Kidney epithelial cell (primary cell): Measurements from ENCODE around the gene C17orf78. TPM values are rescaled to one million over a fixed set of nuclear protein-coding genes. Genes with fewer than 3 reads are reported as not detected.
"Not testable (repeated sequence)": the region's sequence is repeated elsewhere in the genome, so short reads cannot be mapped to it uniquely, and the experiment has no call there.

Experiments used
- DNase-seq: peaks from one replicate; pipeline ENCODE4 v3.0.0-alpha.2; 2010; ENCODE audit warnings: low read depth
- H3K27me3 ChIP-seq: 2 replicates; pipeline ENCODE4 v1.6.0; 2011; ENCODE audit warnings: low read length; ENCODE audit not compliant: control insufficient read depth, insufficient read depth
- H3K36me3 ChIP-seq: 2 replicates; pipeline ENCODE4 v1.5.1; 2011; ENCODE audit warnings: low read length; ENCODE audit not compliant: control insufficient read depth, insufficient read depth
- H3K4me3 ChIP-seq: 2 replicates; pipeline ENCODE4 v1.5.1; 2011; ENCODE audit warnings: low read depth, mild to moderate bottlenecking, control low read depth, low read length
- total RNA-seq: library from RNA; depleted of rRNA; stranded (reverse); fragments of >200 nt; gene quantifications from 2 replicates; pipeline ENCODE4 v1.2.3, GENCODE V29; 2015
- TF ChIP-seq, protein P1 (sequence below): IDR thresholded peaks from 2 replicates; pipeline ENCODE4 v1.5.1; 2011; ENCODE audit warnings: mild to moderate bottlenecking, moderate library complexity, low read length, control low read depth, inconsistent platforms; ENCODE audit not compliant: insufficient read depth, poor library complexity, severe bottlenecking

The C17orf78 gene
- total RNA-seq, 1 donor from 2014 or later, result not detected

- TF ChIP-seq, protein P1, sequence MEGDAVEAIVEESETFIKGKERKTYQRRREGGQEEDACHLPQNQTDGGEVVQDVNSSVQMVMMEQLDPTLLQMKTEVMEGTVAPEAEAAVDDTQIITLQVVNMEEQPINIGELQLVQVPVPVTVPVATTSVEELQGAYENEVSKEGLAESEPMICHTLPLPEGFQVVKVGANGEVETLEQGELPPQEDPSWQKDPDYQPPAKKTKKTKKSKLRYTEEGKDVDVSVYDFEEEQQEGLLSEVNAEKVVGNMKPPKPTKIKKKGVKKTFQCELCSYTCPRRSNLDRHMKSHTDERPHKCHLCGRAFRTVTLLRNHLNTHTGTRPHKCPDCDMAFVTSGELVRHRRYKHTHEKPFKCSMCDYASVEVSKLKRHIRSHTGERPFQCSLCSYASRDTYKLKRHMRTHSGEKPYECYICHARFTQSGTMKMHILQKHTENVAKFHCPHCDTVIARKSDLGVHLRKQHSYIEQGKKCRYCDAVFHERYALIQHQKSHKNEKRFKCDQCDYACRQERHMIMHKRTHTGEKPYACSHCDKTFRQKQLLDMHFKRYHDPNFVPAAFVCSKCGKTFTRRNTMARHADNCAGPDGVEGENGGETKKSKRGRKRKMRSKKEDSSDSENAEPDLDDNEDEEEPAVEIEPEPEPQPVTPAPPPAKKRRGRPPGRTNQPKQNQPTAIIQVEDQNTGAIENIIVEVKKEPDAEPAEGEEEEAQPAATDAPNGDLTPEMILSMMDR, result no peak
- no peak overlapping the region for H3K4me3 ChIP-seq
- peak; percentile 45 for DNase-seq
- H3K27me3 ChIP-seq, result no peaks in the 10 kb centered on the region
- H3K36me3 ChIP-seq, result no peaks in the 10 kb centered on the region
Observed at GRCh38 chr17:37392024-37392590, 16.3 kb downstream of the C17orf78 start.

DNA sequence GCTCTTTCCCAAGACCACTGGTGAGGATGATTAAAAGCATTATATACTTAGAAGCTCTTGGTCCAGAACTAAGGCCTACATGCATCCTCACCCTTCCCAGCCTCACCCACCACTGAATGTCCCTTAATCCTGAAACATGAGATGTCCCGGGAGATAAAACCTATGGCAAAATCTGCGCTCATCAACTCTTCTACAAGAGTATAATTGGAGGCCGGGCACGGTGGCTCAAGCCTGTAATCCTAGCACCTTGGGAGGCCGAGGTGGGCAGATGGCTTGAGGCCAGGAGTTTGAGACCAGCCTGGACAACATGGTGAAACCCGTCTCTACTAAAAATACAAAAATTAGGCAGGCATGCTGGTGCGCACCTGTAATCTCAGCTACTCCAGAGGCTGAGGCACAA is 17.6 kb downstream of the C17orf78 start:
- Histone ChIP-seq H3K36me3 (no peaks in the 10 kb centered on the region), H3K27me3 (no peaks in the 10 kb centered on the region), H3K4me3 (no peak overlapping the region)
- no peak for DNase-seq
- TF ChIP-seq, protein P1, result no peak

DNA sequence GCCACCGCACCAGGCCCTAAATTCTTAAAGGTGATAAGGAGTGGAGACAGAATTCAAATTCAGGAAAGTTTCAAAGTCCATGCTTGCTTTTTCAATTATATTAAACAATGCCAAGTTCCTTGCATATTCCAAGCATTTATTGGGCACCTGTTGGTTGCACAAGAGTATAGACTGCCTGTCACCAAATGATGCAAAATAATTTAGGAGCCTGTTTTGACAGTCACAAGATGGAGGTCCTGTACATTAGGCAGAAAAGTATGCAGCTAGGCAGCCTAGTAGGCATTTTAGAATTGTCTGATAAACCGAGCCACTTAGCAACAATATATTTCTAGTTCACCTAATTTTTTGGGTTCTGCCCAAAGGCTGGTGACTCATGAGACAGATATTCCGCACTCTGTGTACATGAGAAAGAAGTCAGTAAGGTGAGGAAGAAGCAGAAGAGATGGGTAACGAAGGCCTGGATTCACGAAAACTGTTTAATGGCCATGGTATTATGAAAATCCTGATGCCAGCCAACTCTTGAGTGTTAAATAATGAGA is 23.5 kb downstream of the C17orf78 start:
- H3K36me3 ChIP-seq, result no peaks in the 10 kb centered on the region
- TF ChIP-seq, protein P1, result no peak
- no peak overlapping the region for H3K4me3 ChIP-seq
- no peak for DNase-seq
- no peaks in the 10 kb centered on the region for H3K27me3 ChIP-seq

GRCh38 chr17:37400505-37400904 is 24.7 kb downstream of the C17orf78 start:
- no peak for DNase-seq
- Histone ChIP-seq H3K36me3 (no peaks in the 10 kb centered on the region), H3K4me3 (no peak overlapping the region), H3K27me3 (no peaks in the 10 kb centered on the region)
- TF ChIP-seq, protein P1, result no peak

DNA sequence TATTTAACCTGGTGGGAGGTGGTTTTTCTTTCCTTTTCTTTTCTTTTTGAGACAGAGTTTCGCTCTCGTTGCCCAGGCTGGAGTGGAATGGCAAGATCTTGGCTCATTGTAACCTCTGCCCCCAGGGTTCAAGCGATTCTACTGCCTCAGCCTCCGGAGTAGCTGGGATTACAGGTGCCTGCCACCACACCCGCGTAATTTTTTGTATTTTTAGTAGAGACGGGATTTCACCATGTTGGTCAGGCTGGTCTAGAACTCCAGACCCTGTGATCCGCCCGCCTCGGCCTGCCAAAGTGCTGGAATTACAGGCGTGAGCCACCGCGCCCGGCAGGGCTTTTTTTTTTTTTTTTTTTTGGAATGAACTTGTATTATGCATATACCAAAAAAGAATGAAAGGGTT is 29.7 kb downstream of the C17orf78 start:
- DNase-seq, H3K27me3 ChIP-seq, H3K36me3 ChIP-seq: not testable (repeated sequence)
- peak overlapping the region; percentile 89 for H3K4me3 ChIP-seq

- Histone ChIP-seq H3K4me3 (peak overlapping the region; percentile 89), H3K36me3 (no peaks in the 10 kb centered on the region), H3K27me3 (no peaks in the 10 kb centered on the region)
- no peak for DNase-seq
- TF ChIP-seq, protein P1, result no peak
Observed at GRCh38 chr17:37405955-37406634, 30.3 kb downstream of the C17orf78 start.
